IMR-90 (cell line): ENCODE measurements around the gene VPS39. TPM values are rescaled to one million over a fixed set of nuclear protein-coding genes. Genes with fewer than 3 reads are reported as not detected.

Source experiments
- ATAC-seq: fragments of 200-7000 bp; cut with Tn5 transposase; 2 replicates; pipeline ENCODE4 v1.9.1; 2020; ENCODE audit warnings: low read depth, mild to moderate bottlenecking, moderate library complexity
- BruUV-seq: library from RNA; stranded (reverse); fragments of 400-500 nt; replicated peaks from 2 replicates; lab custom pipeline; 2021; lab: Mats Ljungman, UMichigan
- CTCF ChIA-PET: fragments of 300-600 bp; formaldehyde crosslinking; extraction: SDS; loops from one replicate; lab custom pipeline; 2021; ENCODE audit warnings: antibody characterized with exemption; lab: Yijun Ruan, JAX
- POLR2A ChIA-PET: fragments of 300-600 bp; sonication (Branson Sonifier 250); formaldehyde crosslinking; loops from one replicate; lab custom pipeline; 2022; ENCODE audit warnings: antibody characterized with exemption; ENCODE audit not compliant: unreplicated experiment; lab: Charles Lee
- DNase-seq: peaks from one replicate; pipeline ENCODE4 v3.0.0; 2013
- H2AFZ ChIP-seq: replicated peaks from 2 replicates; pipeline ENCODE3; 2013; ENCODE audit warnings: low read length, mild to moderate bottlenecking; ENCODE audit not compliant: poor library complexity
- H2AK5ac ChIP-seq: 2 replicates; pipeline ENCODE4 v1.6.1; 2013; ENCODE audit warnings: low read depth, low read length, inconsistent platforms
- H2AK9ac ChIP-seq: replicated peaks from 2 replicates; pipeline ENCODE3; 2013; ENCODE audit warnings: mild to moderate bottlenecking, low read depth, low read length, moderate library complexity; ENCODE audit not compliant: poor library complexity
- H2BK120ac ChIP-seq: 2 replicates; pipeline ENCODE4 v1.6.1; 2013; ENCODE audit warnings: low read depth, low read length, inconsistent platforms
- H2BK15ac ChIP-seq: 3 replicates; pipeline ENCODE4 v1.6.1; 2013; ENCODE audit warnings: low read depth, low read length, inconsistent platforms
- H2BK20ac ChIP-seq: 2 replicates; pipeline ENCODE4 v1.6.1; 2013; ENCODE audit warnings: low read depth, mild to moderate bottlenecking, inconsistent platforms, low read length, moderate library complexity
- H2BK5ac ChIP-seq: 2 replicates; pipeline ENCODE4 v1.6.1; 2013; ENCODE audit warnings: mild to moderate bottlenecking, low read depth, low read length, inconsistent platforms; ENCODE audit not compliant: poor library complexity, severe bottlenecking
- H3K14ac ChIP-seq: replicated peaks from 2 replicates; pipeline ENCODE4 v1.6.1; 2013; ENCODE audit warnings: low read depth, low read length, inconsistent platforms
- H3K18ac ChIP-seq: 2 replicates; pipeline ENCODE4 v1.6.1; 2013; ENCODE audit warnings: low read depth, low read length, control low read depth
- H3K23ac ChIP-seq: 2 replicates; pipeline ENCODE4 v1.6.1; 2013; ENCODE audit warnings: low read depth, low read length, inconsistent platforms
- H3K27ac ChIP-seq: 2 replicates; pipeline ENCODE4 v1.5.1; 2013; ENCODE audit warnings: mild to moderate bottlenecking, control low read depth, low read length; ENCODE audit not compliant: insufficient read depth
- H3K27me3 ChIP-seq: 2 replicates; pipeline ENCODE4 v1.6.1; 2013; ENCODE audit warnings: low read length; ENCODE audit not compliant: control insufficient read depth, insufficient read depth
- H3K36me3 ChIP-seq: 2 replicates; pipeline ENCODE4 v1.6.1; 2013; ENCODE audit warnings: low read length, mixed read lengths; ENCODE audit not compliant: control insufficient read depth, insufficient read depth
- H3K4ac ChIP-seq: 2 replicates; pipeline ENCODE4 v1.6.1; 2013; ENCODE audit warnings: low read depth, low read length, inconsistent platforms
- H3K4me1 ChIP-seq: 2 replicates; pipeline ENCODE4 v1.6.1; 2013; ENCODE audit warnings: low read length, mixed read lengths; ENCODE audit not compliant: control insufficient read depth, insufficient read depth
- H3K4me2 ChIP-seq: 2 replicates; pipeline ENCODE4 v1.6.1; 2013; ENCODE audit warnings: low read depth, mild to moderate bottlenecking, control low read depth, low read length, moderate library complexity
- H3K4me3 ChIP-seq: 2 replicates; pipeline ENCODE4 v1.5.1; 2013; ENCODE audit warnings: low read depth, mild to moderate bottlenecking, control low read depth, low read length, moderate library complexity; ENCODE audit not compliant: insufficient read depth
- H3K56ac ChIP-seq: 2 replicates; pipeline ENCODE4 v1.6.1; 2013; ENCODE audit warnings: low read length, inconsistent platforms; ENCODE audit not compliant: insufficient read depth; ENCODE audit errors: extremely low read depth
- H3K79me1 ChIP-seq, 2 experiments: 2 replicates each; pipeline ENCODE4 v1.6.1; 2013; ENCODE audit warnings: low read length in 2 of 2, inconsistent platforms in 1 of 2, low read depth in 1 of 2
- H3K9ac ChIP-seq: 2 replicates; pipeline ENCODE4 v1.6.1; 2013; ENCODE audit warnings: low read depth, low read length, control low read depth
- H3K9me1 ChIP-seq: 2 replicates; pipeline ENCODE4 v1.6.1; 2013; ENCODE audit warnings: low read length, inconsistent platforms; ENCODE audit not compliant: insufficient read depth
- H3K9me3 ChIP-seq: 2 replicates; pipeline ENCODE4 v1.6.1; 2013; ENCODE audit warnings: low read length; ENCODE audit not compliant: control insufficient read depth, insufficient read depth
- H4K20me1 ChIP-seq: 2 replicates; pipeline ENCODE4 v1.6.1; 2013; ENCODE audit warnings: low read length, inconsistent platforms; ENCODE audit not compliant: insufficient read depth
- H4K5ac ChIP-seq: 2 replicates; pipeline ENCODE4 v1.6.1; 2013; ENCODE audit warnings: mild to moderate bottlenecking, low read depth, low read length, control low read depth
- H4K8ac ChIP-seq, 2 experiments: 2 replicates each; pipeline ENCODE4 v1.6.1; 2013; ENCODE audit warnings: low read depth in 2 of 2, low read length in 2 of 2, control low read depth in 1 of 2, inconsistent platforms in 1 of 2
- H4K91ac ChIP-seq: 2 replicates; pipeline ENCODE4 v1.6.1; 2013; ENCODE audit warnings: low read depth, low read length, inconsistent platforms; ENCODE audit not compliant: insufficient read depth
- BHLHE40 ChIP-seq: fragments of 150-350 bp; IDR thresholded peaks from 2 replicates; pipeline ENCODE4 v1.6.1; 2016; ENCODE audit warnings: mild to moderate bottlenecking, low read depth, low read length
- CEBPB ChIP-seq: IDR thresholded peaks from 2 replicates; pipeline ENCODE4 v1.6.1; 2012; ENCODE audit warnings: low read depth, low read length, improper control_type of control experiment
- CHD1 ChIP-seq: IDR thresholded peaks from 2 replicates; pipeline ENCODE4 v1.6.1; 2012; ENCODE audit warnings: low read depth, low read length, improper control_type of control experiment
- CTCF ChIP-seq: conservative IDR thresholded peaks from 2 replicates; pipeline ENCODE4 v1.5.1; 2012; ENCODE audit warnings: mild to moderate bottlenecking, low read depth, low read length, improper control_type of control experiment
- FOS ChIP-seq: fragments of 150-350 bp; IDR thresholded peaks from 2 replicates; pipeline ENCODE4 v1.6.1; 2016; ENCODE audit warnings: low read depth, low read length
- MAFK ChIP-seq: IDR thresholded peaks from 2 replicates; pipeline ENCODE4 v1.6.1; 2012; ENCODE audit warnings: low read depth, low read length, improper control_type of control experiment
- MAZ ChIP-seq: IDR thresholded peaks from 2 replicates; pipeline ENCODE4 v1.6.1; 2012; ENCODE audit warnings: low read depth, mild to moderate bottlenecking, low read length, improper control_type of control experiment, moderate library complexity, borderline replicate concordance
- MXI1 ChIP-seq: IDR thresholded peaks from 2 replicates; pipeline ENCODE4 v1.6.1; 2012; ENCODE audit warnings: low read depth, mild to moderate bottlenecking, low read length, moderate library complexity, borderline replicate concordance
- NFE2L2 ChIP-seq: fragments of 150-350 bp; IDR thresholded peaks from 2 replicates; pipeline ENCODE4 v1.6.1; 2016; ENCODE audit warnings: low read depth, mild to moderate bottlenecking, low read length
- POLR2A ChIP-seq: IDR thresholded peaks from 2 replicates; pipeline ENCODE4 v1.6.1; 2012; ENCODE audit warnings: mild to moderate bottlenecking, low read depth, low read length
- RAD21 ChIP-seq: IDR thresholded peaks from 2 replicates; pipeline ENCODE4 v1.6.1; 2012; ENCODE audit warnings: low read length, improper control_type of control experiment
- RCOR1 ChIP-seq: IDR thresholded peaks from 2 replicates; pipeline ENCODE4 v1.6.1; 2012; ENCODE audit warnings: mild to moderate bottlenecking, low read length, improper control_type of control experiment; ENCODE audit not compliant: insufficient replicate concordance
- RFX5 ChIP-seq: IDR thresholded peaks from 2 replicates; pipeline ENCODE4 v1.8.0; 2012; ENCODE audit warnings: low read depth, mild to moderate bottlenecking, low read length, moderate library complexity
- SMC3 ChIP-seq: fragments of 150-350 bp; IDR thresholded peaks from 2 replicates; pipeline ENCODE4 v1.6.1; 2016; ENCODE audit warnings: low read depth, mild to moderate bottlenecking, antibody characterized with exemption, low read length, moderate library complexity
- WGBS, 2 experiments: methylation state at CpG; one replicate each; pipeline versions ENCODE4 v1.1.5 to v1.1.7; 2013; ENCODE audit warnings: missing lambda C conversion rate in 2 of 2; ENCODE audit not compliant: insufficient read length in 1 of 2; ENCODE audit errors: extremely low coverage in 2 of 2; 5-methylcytosine and 5-hydroxymethylcytosine counted together
- dilution Hi-C: fragments of 300-500 bp; cut with HindIII; formaldehyde crosslinking; loops from one replicate; pipeline ENCODE4 v1.14.3; 2018; ENCODE audit warnings: low sequenced_read_pairs; ENCODE audit not compliant: unreplicated experiment
- in situ Hi-C: fragments of 300-500 bp; cut with MboI; formaldehyde crosslinking; loops from 3 replicates; pipeline ENCODE4 v1.14.3; 2019; ENCODE audit warnings: low sequenced_read_pairs, inconsistent platforms, mixed read lengths
- intact Hi-C: fragments of 100-400 bp; cut with micrococcal nuclease; formaldehyde crosslinking; loops from 2 replicates; pipeline ENCODE4 v1.10.0; 2022
- polyA plus RNA-seq, 3 experiments: library from polyadenylated mRNA; depleted of rRNA; stranded (reverse); fragments of >200 nt; gene quantifications; 2 replicates each; pipeline ENCODE4 v1.2.3, GENCODE V29; 2012; ENCODE audit warnings: low replicate concordance in 1 of 3
- total RNA-seq: library from RNA; depleted of rRNA; stranded (reverse); fragments of >200 nt; gene quantifications from 2 replicates; pipeline ENCODE4 v1.2.3, GENCODE V29; 2012
- TF ChIP-seq, protein P1 (sequence below): fragments of 150-350 bp; IDR thresholded peaks from 2 replicates; pipeline ENCODE4 v1.6.1; 2017; ENCODE audit warnings: mild to moderate bottlenecking, antibody characterized with exemption, low read length, low read depth
- TF ChIP-seq, protein P2 (sequence below): fragments of 150-350 bp; IDR thresholded peaks from 2 replicates; pipeline ENCODE4 v1.6.1; 2016; ENCODE audit warnings: low read depth, mild to moderate bottlenecking, low read length, moderate library complexity, borderline replicate concordance

Gene VPS39
- total and polyA plus RNA-seq, 2 of the 4 experiments (the other 2 are of a cell fraction), result 49.7 to 52.2 TPM

- Histone ChIP-seq H3K9me1 (0 out of 2 replicates have a peak, but pooled peaks cover 5% of the 10 kb centered on the region), H4K20me1 (no peaks in the 10 kb centered on the region; the same call in 1 of the 2 replicates), H3K4me2 (no peak overlapping the region), H3K56ac (no peak overlapping the region), H3K79me1 (peaks cover 8 to 19% of the 10 kb centered on the region in 2 experiments), H2AFZ (no peak overlapping the region), H3K36me3 (peaks cover 25% of the 10 kb centered on the region), H3K9ac (no peak overlapping the region), H4K8ac (no peak overlapping the region), H2BK5ac (no peak overlapping the region), H2AK5ac (no peak overlapping the region), H3K27ac (no peak overlapping the region), H3K14ac (no peak overlapping the region), H4K91ac (no peak overlapping the region), H3K18ac (no peak overlapping the region), H3K23ac (no peak overlapping the region), H3K9me3 (no peaks in the 10 kb centered on the region), H3K27me3 (no peaks in the 10 kb centered on the region), H4K5ac (no peak overlapping the region), H2BK120ac (no peak overlapping the region), H3K4me1 (no peaks in the 10 kb centered on the region), H2BK15ac (no peak overlapping the region), H3K4ac (no peak overlapping the region), H3K4me3 (no peak overlapping the region), H2AK9ac (no peak overlapping the region), H2BK20ac (no peak overlapping the region)
- ChIA-PET POLR2A (no interaction called here), CTCF (no interaction called here)
- ATAC-seq (no peak), DNase-seq (no peak)
- in situ Hi-C loops, result no loop called here
- intact Hi-C loops, result no loop called here
- 100% methylated on average over 2 of the region's 8 CpGs; no CpG with 5 or more reads in 1 of the 2 experiments for WGBS, 2 experiments
- TF ChIP-seq, protein P1, sequence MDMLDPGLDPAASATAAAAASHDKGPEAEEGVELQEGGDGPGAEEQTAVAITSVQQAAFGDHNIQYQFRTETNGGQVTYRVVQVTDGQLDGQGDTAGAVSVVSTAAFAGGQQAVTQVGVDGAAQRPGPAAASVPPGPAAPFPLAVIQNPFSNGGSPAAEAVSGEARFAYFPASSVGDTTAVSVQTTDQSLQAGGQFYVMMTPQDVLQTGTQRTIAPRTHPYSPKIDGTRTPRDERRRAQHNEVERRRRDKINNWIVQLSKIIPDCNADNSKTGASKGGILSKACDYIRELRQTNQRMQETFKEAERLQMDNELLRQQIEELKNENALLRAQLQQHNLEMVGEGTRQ, result no peak
- TF ChIP-seq MAZ (no peak), MAFK (no peak), FOS (no peak), RAD21 (no peak), NFE2L2 (no peak), CHD1 (no peak), RFX5 (no peak), RCOR1 (no peak), SMC3 (no peak), POLR2A (no peak), CEBPB (no peak), BHLHE40 (no peak), MXI1 (no peak), CTCF (no peak)
- TF ChIP-seq, protein P2, sequence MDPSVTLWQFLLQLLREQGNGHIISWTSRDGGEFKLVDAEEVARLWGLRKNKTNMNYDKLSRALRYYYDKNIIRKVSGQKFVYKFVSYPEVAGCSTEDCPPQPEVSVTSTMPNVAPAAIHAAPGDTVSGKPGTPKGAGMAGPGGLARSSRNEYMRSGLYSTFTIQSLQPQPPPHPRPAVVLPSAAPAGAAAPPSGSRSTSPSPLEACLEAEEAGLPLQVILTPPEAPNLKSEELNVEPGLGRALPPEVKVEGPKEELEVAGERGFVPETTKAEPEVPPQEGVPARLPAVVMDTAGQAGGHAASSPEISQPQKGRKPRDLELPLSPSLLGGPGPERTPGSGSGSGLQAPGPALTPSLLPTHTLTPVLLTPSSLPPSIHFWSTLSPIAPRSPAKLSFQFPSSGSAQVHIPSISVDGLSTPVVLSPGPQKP, result no peak
- dilution Hi-C loops, result no loop called here
- no TSS peak for BruUV-seq
Measured at GRCh38 chr15:42191610-42192346, 16.3 kb downstream of the VPS39 start.
